Measurements from ENCODE around the gene TREML1.

TREML1 gene

GRCh38 chr6:41150671-41151070 is 3.5 kb downstream of the TREML1 start:
- H3K4me3 ChIP-seq (ENCODE audit: low read depth, low read length) = no peak overlapping the region
- DNase-seq (ENCODE audit: low read depth) = no peak
- TF ChIP-seq CTCF (conservative IDR thresholded peaks at IDR 0.05; ENCODE audit: low read depth, low read length) = peak; percentile 8

GRCh38 chr6:41147917-41148316 is 6.2 kb downstream of the TREML1 start:
- no peak overlapping the region for H3K4me3 ChIP-seq (ENCODE audit: low read depth, low read length)
- TF ChIP-seq CTCF (conservative IDR thresholded peaks at IDR 0.05; ENCODE audit: low read depth, low read length) = no peak
- DNase-seq (ENCODE audit: low read depth) = no peak

DNA sequence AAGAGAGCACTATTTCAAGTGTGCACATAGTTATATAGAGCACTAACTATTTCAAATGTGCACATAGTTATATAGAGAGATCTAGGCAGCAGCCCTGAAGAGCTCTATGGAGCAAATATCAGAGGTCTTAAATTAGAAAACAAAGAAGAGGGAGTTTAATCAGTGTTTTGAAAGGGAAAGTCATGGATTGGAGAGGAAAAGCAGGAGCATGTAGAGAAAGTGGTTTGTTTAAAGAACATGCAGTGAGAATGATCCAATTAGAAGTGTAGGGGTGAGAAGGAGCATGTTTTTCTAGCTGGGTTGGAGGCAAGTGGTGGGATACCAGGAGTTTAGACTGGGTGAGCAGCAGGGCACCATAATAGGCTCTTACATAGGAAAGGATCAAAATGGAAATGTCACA is 17.2 kb downstream of the TREML1 start:
- TF ChIP-seq CTCF (conservative IDR thresholded peaks at IDR 0.05; ENCODE audit: low read depth, low read length) = no peak
- H3K4me3 ChIP-seq (ENCODE audit: low read depth, low read length) = no peak overlapping the region
- DNase-seq (ENCODE audit: low read depth) = no peak

GRCh38 chr6:41135062-41135832 is 18.9 kb downstream of the TREML1 start:
- TF ChIP-seq CTCF (conservative IDR thresholded peaks at IDR 0.05; ENCODE audit: low read depth, low read length) = no peak
- no peak for DNase-seq (ENCODE audit: low read depth)
- no peak overlapping the region for H3K4me3 ChIP-seq (ENCODE audit: low read depth, low read length)

DNA sequence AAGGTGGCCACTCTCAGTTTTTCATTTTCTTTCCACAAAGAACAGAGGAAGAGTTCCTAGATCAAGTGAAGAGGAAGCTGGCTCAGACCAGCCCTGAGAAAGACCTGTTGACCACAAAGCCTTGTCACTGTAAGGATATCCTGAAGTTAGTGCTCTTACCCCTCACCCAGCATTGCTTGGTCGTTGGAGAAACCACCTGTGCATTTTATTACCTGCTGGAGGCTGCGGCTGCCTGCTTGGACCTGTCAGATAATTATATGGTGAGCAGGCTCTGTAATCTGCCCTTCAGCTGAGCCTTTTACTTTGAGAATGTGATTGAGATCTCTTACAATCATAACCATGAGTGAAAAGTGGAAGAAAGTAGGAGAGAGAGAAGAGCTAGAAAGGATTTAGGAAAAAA is 21.9 kb downstream of the TREML1 start:
- no peak for TF ChIP-seq CTCF (conservative IDR thresholded peaks at IDR 0.05; ENCODE audit: low read depth, low read length)
- no peak overlapping the region for H3K4me3 ChIP-seq (ENCODE audit: low read depth, low read length)
- no peak for DNase-seq (ENCODE audit: low read depth)

DNA sequence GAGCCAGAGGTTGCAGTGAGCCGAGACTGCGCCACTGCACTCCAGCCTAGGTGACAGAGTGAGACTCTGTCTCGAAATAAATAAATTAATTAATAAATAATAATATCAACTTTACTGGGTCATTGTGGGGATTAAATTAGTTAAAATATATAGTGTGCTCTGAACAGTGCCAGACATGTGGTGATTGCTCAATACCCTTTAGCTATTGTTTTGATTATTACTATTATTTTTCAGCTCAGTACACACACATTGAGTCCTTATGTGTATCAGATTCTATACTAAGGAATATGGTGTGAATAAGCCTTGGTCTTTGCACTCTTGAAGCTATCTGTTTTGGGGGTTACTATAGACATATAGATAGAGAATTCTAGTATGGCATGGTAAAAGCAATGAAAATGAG is 28.9 kb downstream of the TREML1 start:
- H3K4me3 ChIP-seq (ENCODE audit: low read depth, low read length) = no peak overlapping the region
- no peak for DNase-seq (ENCODE audit: low read depth)
- TF ChIP-seq CTCF (conservative IDR thresholded peaks at IDR 0.05; ENCODE audit: low read depth, low read length) = no peak

GRCh38 chr6:41122918-41123317 is 31.2 kb downstream of the TREML1 start:
- TF ChIP-seq CTCF (conservative IDR thresholded peaks at IDR 0.05; ENCODE audit: low read depth, low read length) = no peak
- H3K4me3 ChIP-seq (ENCODE audit: low read depth, low read length) = no peak overlapping the region
- DNase-seq (ENCODE audit: low read depth) = no peak

All from choroid plexus epithelial cell (primary cell).